HG03045 (cell line): Measurements from ENCODE around the gene ADNP.

Experiments used
- ATAC-seq: cut with Tn5 transposase; IDR thresholded peaks from one replicate; pipeline ENCODE4 v1.9.1; 2021; ENCODE audit warnings: mild to moderate bottlenecking, moderate library complexity; ENCODE audit not compliant: unreplicated experiment

Gene ADNP

GRCh38 chr20:50874111-50874757 lies 57.0 kb downstream of the ADNP start:
- ATAC-seq, result no peak

GRCh38 chr20:50873585-50873984 lies 57.7 kb downstream of the ADNP start:
- ATAC-seq, result no peak

- ATAC-seq, result no peak
Measured at GRCh38 chr20:50872560-50873425, 58.4 kb downstream of the ADNP start.

- no peak for ATAC-seq
Measured at GRCh38 chr20:50870561-50871161, 60.6 kb downstream of the ADNP start.

- ATAC-seq, result no peak
Measured at GRCh38 chr20:50868509-50869495, 62.4 kb downstream of the ADNP start.

DNA sequence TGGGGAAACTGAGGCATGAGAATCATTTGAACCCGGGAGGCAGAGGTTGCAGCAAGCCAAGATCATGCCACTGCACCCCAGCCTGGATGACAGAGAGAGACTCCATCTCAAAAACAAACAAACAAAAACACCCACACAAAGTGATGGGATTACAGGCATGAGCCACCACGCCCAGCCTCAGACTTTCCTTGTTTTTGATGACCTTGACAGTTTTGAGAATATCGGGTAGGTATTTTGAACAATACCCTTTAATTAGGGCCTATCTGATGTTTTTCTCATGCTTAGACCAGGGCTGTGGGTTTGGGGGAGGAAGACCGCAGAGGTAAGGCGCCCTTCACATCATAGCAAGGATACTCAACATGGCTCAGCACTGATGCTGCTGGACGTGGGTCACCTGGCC lies 63.4 kb downstream of the ADNP start:
- no peak for ATAC-seq

DNA sequence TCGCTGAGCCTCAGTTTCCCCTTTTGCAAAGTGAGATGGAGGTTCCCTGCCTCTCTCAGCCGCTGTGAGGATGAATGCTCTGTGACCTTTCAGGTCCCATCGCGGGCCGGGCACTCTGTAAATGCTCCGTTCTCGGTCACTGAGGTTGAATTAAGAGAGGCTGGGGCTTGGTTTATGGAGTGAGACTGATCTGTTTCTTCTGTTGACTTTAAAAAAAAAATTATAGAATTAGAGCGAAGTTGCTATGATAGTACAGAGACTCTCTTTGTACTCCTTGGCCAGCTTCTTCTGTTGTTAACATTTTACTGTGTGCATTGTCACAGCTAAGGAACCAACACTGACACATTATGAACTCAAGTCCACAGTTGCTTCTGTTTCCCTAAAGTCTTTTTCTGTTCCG lies 64.4 kb downstream of the ADNP start:
- ATAC-seq, result no peak

GRCh38 chr20:50866036-50866685 lies 65.1 kb downstream of the ADNP start:
- no peak for ATAC-seq

DNA sequence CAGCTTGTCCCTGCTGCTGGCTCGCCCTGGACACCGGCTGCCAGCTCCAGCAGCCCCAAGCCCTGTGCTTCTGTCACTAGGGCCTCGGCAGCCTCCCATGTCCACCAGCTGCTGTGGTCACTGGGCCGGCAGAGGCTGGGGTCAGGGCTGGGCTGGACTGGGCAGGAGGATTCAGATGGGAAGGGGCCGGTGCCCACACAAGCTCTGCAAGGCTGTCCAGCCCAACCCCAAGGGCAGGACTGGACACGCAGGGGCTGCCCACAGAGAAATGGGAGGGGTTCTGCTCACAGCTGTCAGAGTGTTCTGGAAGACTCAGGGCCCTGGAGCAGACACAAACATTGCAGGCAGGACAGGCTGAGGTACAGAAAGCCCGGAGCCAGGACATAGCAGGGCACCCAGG lies 65.6 kb downstream of the ADNP start:
- no peak for ATAC-seq

DNA sequence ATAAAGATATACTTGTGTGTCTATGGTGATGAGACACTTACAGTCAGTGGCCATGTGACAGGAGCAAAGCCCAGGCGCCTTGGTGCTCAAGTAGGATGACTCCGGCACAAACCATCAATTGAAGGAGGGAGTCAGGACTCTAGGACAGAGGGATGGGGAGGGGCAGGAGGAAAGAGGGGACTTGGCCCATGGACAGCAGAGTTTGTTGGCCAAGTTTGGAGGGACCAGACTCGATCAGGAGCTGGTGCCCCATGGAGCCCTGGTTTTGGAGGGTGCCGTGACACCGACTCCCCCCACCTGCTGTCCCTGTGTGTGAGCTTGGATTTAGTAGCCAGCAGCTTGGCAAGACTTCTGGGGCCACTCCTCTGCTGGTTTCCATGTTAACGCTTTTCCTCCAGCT lies 66.1 kb downstream of the ADNP start:
- ATAC-seq, result no peak

GRCh38 chr20:50862546-50862945 lies 68.7 kb downstream of the ADNP start:
- ATAC-seq, result no peak

- no peak for ATAC-seq
Measured at GRCh38 chr20:50861012-50861411, 70.2 kb downstream of the ADNP start.

- ATAC-seq, result no peak
Measured at GRCh38 chr20:50859161-50859560, 72.1 kb downstream of the ADNP start.

- ATAC-seq, result no peak
Measured at GRCh38 chr20:50858525-50858924, 72.7 kb downstream of the ADNP start.

DNA sequence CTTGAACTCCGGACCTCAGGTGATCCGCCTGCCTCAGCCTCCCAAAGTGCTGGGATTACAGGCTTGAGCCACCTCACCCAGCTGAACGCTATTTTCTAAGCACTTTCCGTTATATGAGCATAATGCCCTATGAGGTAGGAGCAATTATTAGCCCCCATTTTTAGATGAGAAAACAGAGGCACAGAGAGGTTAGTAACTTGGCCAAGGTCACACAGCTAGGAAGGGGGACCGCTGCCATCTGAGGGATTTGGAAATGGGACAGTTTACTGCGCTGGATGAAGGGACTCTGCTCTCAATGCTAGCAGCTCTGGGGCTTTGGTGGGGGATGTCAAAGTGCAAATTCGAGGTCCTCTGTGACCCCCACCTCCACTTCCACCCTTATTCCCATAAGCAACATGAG lies 73.9 kb downstream of the ADNP start:
- no peak for ATAC-seq

- no peak for ATAC-seq
Measured at GRCh38 chr20:50856475-50857041, 74.7 kb downstream of the ADNP start.

- no peak for ATAC-seq
Measured at GRCh38 chr20:50855498-50856474, 75.5 kb downstream of the ADNP start.

- ATAC-seq, result no peak
Measured at GRCh38 chr20:50854506-50855249, 76.6 kb downstream of the ADNP start.
